IPS DF 4.7 (cell line): ENCODE results near the gene SUPT3H.

ENCODE experiments used
- DNase-seq: peaks from one replicate; pipeline ENCODE4 v3.0.0-alpha.2; 2013; ENCODE audit warnings: low spot score; ENCODE audit errors: extremely low read depth

Gene SUPT3H

GRCh38 chr6:44804546-44805159, 573.1 kb downstream of the SUPT3H start:
- DNase-seq, result no peak

DNA sequence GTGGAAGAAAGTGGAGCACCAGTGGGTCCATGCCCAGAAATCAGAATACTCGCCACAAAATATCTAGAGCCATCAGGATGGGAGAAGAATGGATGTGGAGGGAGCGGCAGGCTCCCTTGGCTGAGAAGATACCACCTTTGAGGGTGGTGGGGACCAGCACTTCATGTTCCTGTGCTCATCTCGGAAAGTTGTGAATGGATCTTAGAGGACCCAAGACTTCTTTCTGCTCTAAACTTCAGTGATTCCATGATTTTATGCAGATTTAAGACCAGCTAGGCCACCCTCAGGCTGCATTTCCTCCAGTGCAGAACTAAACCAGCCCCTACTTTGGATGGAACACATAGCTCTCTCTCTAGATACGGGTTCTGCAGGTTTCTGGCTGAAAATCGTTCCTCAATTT, 573.7 kb downstream of the SUPT3H start:
- DNase-seq, result no peak

DNA sequence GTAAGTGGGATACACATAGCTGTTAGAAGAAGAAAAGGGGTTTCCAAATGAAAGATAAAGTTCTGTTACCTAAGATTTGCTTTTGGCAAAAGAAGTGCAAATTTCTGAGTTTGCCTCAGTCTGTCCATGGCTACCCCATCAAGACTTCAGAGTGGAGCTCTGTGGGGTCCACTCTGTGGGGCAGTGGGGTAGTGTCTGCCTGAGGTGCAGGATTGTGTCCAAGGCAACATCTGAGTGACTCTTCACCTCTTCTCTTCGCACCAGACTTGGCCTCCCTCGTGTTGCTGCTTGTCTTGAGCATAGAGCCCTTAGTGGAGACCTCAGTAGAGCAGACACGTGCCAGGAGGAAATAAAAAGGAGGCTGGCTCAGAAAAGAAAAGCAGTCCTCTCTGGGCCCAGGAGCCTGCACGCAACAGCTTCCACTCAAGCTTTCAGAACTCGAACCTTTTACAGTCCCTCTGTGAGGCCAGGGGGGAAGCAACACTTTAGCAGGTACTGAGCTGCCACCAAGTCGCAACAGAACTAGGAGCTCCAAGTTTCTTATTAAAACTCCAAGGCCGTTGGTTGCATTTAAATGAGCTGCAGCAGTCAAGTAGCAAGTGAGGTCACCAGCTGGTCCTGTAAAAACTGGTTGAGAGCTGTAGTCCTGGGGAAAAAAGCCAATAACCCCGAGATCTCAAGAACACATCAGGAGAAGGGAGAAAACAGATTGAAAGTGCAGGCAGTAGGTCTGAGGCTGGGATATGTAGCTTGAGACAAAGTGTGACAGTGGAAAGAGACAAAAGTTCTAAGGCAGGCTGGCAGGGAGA, 576.7 kb downstream of the SUPT3H start:
- no peak for DNase-seq

- no peak for DNase-seq
Measured at GRCh38 chr6:44800171-44800783, 577.5 kb downstream of the SUPT3H start.

DNA sequence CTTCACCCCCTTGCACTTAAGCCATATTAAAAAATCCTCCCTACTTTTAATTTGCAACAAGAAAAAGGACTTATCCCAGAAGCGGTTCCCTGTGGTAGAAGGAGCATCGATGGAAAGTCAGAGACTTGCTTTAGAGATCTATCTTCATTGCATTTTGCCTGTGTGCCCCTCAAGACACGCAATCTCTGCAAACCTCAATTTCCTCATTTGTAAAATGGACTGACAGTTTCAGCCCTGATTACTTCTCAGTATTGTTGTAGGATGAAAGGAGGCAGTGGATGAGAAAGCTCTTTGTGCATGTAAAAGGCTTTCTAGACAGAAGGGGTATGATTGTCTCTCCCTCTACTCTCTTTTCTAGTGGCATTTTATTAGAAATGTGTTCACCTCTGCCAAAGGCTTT, 580.0 kb downstream of the SUPT3H start:
- DNase-seq, result no peak

DNA sequence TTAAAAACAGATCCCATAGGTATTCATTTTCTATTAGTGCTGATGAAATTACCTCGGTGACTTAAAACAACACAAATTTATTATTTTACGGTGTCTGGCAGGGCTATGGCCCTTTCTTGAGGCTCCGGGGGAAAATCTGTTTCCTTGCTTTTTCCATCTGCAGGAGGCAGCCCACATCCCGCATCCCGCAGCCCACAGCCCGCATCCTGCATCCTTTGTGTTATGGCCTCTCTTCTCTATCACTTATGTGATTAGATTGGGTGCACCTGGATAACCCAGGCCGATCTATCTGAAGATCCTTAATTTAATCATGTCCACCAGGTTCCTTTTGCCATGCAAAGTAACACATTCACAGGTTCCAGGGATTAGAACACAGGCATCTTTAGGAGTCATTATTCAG, 582.4 kb downstream of the SUPT3H start:
- no peak for DNase-seq

- DNase-seq, result no peak
Measured at GRCh38 chr6:44789806-44790205, 587.9 kb downstream of the SUPT3H start.

GRCh38 chr6:44789061-44789460, 588.7 kb downstream of the SUPT3H start:
- no peak for DNase-seq

GRCh38 chr6:44788387-44788981, 589.2 kb downstream of the SUPT3H start:
- no peak for DNase-seq

DNA sequence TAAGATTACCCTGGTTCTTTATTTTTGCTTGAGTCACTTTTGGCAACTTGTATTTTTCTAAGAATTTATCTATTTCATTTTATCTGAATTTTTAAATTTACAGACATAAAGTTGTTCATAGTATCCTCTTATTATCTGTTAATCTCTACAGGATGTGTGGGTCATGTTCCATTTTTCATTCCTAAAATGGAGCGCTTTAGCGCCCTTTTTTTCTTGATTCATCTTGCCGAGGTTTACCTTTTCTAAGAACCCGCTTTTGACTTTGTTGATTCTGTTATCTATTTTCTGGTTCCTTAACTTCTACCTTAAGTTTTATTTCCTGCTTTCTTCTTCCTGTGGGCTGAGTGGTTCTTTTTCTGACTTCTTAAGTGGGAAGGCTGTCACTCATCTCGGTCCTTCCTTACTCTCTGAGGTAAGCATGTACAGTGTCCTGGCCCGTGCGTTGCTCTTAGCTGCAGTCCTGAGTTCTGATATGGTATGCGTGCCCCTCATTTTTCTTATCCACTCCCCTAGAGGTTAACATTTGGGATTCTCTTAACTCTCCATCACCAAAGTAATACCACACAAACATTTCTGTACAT, 590.4 kb downstream of the SUPT3H start:
- no peak for DNase-seq

GRCh38 chr6:44785130-44785529, 592.6 kb downstream of the SUPT3H start:
- no peak for DNase-seq

GRCh38 chr6:44784195-44784594, 593.5 kb downstream of the SUPT3H start:
- DNase-seq, result no peak

DNA sequence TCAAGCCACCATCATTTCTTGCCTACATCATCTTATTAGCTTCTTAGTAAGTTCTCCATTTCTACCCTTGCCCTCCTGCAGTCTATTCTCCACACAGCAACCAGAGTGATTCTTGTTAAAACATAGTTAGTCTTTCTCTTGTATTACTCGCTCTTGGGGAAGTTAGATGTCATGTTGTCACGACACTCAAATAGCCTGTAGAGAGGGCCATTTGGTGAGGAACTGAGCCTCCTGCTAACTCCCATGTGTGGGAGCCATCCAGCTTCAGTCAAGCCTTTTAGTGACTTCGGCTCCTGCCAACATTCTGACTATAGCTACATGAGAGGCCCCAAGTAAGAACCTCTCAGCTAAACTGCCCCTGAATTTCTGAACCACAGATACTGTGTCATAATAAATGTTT, 594.8 kb downstream of the SUPT3H start:
- no peak for DNase-seq

GRCh38 chr6:44781912-44782597, 595.7 kb downstream of the SUPT3H start:
- DNase-seq, result no peak

DNA sequence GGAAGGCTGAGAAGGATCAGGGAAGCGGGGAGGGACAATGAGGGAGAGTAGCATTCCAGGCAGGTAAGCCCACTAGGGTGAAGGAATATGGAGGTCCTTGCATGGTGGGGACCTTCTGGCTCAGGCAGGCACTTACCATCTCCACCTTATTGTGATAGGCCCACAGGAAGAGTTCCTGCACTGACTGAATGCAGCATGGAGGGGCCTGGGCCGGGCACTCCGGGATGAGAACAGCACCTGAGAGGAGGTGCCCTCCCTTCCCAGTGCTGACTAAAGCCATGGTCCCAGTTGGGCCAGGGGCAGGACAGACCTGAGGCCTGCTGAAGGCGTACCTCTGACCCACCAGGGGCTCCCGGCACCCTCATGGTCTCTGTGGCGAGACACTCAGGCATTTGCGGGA, 597.6 kb downstream of the SUPT3H start:
- no peak for DNase-seq

- no peak for DNase-seq
Measured at GRCh38 chr6:44779130-44779826, 598.5 kb downstream of the SUPT3H start.
